GM18907 (cell line): ENCODE results near the gene PIK3R6.
A peak's percentile ranks its signal among the peaks of the same experiment; 100 is the strongest.

Source experiments
- ATAC-seq: cut with Tn5 transposase; IDR thresholded peaks from one replicate; pipeline ENCODE4 v1.9.1; 2021; ENCODE audit warnings: mild to moderate bottlenecking, moderate library complexity; ENCODE audit not compliant: unreplicated experiment

Gene PIK3R6

GRCh38 chr17:8855477-8856204 is 11.8 kb downstream of the PIK3R6 start:
- peak; percentile 26 for ATAC-seq

DNA sequence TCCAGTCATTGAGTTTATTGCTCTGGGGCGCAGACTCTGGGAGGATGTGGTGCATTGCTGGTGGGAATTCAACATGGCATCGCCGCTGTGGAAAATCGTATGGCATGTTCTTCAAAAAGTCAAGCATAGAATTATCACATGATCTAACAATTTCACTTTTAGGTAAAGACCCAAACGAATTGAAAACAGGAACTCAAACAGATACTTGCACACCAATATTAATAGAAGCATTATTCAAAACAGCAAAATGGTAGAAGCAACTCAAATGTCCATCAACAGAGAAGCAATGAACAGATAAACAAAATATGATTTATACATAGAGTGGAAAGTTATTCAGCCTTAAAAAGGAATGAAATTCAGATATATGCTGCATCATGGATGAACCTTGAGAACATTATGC is 15.9 kb downstream of the PIK3R6 start:
- ATAC-seq, result no peak

DNA sequence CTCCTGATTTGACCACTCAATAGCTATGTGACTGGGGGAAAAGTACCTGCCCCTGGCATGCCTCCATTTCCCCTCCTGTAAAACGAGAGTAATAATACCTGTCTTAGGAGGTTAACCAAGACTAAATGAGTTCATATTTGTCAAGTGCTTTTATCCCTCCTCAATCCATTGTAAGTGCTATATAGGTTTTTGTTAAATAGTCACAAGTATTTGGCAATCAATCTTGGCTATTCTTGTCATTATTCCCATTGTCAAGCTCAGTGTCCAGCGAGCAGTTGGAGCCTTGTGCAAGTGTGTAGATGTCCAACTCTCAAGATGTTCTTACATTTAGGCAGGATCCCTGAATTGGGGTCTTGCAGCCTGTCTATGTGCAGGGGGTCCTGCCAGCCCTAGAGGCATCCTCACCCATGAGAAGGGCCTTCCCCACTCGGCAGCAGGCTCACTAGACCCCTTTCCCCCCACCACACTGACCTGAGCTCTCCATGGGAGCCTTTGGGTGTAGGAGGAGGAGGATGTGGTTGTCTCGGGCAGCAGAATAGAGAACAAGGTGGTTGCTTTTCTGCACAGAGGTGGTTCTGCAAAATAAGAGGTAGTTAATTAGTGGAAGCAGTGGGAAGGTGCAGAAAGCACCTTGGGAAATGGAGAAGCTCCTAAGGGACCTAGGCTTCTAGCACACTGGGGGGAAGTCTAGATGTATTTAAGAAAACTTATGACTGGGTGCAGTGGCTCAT is 18.0 kb downstream of the PIK3R6 start:
- ATAC-seq, result no peak

DNA sequence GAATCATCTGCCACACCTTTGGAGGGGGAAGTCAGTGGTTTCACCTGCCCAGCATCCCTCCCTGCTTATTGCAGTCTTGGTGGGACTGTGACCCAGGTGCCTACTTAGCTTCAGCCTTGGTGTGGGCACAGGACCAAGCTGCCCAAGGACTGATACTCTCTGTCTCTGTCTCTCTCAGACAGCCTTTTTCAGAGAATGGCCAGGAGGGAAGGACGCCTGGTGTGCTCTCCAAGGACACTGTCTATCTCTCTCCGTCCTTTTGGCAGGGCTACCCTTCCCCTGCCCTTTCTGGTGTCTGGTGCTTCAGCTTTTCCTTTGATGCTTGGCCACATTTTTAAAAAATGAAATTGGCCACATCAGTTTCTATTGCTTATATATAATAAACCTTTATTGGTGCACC is 19.6 kb downstream of the PIK3R6 start:
- ATAC-seq, result no peak

- no peak for ATAC-seq
Measured at GRCh38 chr17:8846768-8847211, 20.7 kb downstream of the PIK3R6 start.

DNA sequence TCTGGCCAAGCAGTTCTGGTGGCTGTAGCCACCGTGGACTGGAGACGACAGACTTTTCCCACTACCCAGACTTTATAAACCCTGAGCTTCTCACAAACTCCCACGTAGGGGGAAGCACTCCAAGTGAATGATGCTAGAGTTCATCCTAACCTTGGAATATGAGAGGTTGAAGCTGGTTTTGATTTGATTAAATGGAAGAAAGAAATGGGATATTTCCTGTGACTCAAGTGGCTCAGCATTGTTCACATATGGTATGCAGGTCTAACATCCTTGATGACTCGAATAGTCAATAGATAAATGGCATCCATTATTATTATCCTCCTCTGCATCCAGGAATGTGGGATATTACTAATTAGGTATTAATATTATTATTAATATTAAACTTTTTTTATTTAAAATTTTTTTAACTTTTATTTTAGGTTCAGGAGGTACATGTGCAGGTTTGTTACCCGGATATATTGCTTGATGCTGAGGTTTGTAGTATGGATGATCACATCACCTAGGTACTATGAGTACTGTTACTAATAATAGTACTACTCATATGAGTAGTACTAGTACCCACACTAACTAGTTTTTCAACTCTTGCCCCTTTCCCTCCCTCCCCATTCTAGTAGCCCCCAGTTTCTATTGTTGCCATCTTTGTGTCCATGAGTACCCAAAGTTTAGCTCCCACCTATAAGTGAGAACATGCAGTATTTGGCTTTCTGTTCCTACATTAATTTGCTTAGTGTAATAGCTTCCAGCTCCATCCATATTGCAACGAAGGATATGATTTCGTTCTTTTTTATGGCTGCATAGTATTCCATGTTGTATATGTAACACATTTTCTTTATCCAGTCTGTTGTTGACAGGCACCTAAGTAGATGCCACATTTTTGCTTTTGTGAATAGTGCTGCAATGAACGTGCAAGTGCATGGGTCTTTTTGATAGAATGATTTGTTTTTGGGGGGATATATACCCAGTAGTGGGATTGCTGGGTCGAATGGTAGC is 22.9 kb downstream of the PIK3R6 start:
- no peak for ATAC-seq

GRCh38 chr17:8843344-8843743 is 24.1 kb downstream of the PIK3R6 start:
- no peak for ATAC-seq

GRCh38 chr17:8841844-8842243 is 25.6 kb downstream of the PIK3R6 start:
- ATAC-seq, result no peak

GRCh38 chr17:8839410-8839935 is 28.0 kb downstream of the PIK3R6 start:
- ATAC-seq, result no peak

GRCh38 chr17:8838551-8839095 is 28.9 kb downstream of the PIK3R6 start:
- ATAC-seq, result no peak

GRCh38 chr17:8837563-8838075 is 29.9 kb downstream of the PIK3R6 start:
- no peak for ATAC-seq

DNA sequence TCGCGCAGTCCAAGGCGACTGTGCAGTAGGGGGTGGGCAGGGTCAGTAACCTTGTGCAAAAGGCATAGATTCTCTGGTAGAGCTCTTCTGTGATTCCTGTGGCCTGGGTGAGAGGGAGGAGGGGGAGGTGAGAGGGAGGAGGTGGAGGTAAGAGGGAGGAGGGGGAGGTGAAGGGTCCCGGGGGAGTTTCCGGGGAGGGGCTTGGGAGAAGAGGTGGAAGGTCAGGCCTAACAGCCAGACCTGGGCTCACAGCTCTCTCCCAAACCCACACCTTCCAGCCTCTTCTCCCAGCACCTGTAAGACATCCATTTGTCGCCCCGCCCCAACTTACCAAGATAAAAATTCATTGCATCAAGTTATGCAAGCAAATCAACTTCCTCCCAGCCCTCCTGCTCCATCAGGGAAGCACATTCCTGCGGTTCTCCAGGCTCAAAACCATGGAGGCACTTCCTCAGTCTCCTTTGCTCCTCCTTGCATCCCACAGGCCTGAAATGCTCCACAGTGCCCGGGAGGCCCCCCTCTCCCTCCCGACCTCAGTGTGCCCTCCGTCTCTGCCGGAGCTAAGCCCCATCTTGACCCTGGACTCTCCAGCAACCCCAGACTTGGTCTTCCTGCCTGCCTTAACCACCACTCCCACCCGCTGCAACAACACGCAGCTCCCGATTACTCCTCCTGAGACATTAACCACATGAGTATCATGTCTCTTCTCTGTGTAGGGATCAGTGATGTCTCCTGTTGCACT is 30.5 kb downstream of the PIK3R6 start:
- no peak for ATAC-seq

DNA sequence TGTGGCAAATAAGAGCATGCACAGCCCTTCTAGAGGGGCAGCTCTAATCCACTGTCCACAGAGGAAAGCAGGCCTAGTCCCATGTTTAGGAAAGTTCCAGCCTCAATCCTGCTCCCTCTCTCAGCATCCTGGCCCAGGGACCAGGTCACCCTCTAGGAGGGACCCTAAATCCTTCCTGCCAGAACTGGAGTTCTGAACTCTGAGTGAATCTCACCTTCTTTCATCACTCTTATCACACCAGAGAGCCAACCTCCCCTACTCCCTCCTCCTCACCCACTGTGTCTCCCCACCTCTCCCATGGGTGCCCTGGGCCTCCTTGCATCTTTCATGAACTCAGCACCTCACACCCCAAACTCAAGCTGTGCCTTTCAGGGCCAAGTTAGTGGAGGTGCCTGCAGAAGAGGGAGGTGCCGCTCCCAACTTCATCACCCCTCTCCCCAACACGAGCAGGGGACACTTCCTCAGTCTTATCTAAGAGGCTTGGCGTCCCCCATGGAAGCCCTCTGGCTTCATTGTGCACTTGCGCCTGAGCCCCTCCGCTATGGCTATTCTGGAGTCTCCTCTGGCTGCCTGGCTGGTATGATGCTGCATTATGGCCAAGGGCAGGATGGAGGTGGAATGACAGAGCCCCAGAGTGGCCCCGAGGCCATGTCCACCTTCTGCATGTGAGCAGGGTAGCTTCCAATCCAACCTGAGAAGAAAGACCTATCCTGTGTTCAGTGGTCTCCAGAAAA is 31.7 kb downstream of the PIK3R6 start:
- no peak for ATAC-seq

GRCh38 chr17:8835106-8835505 is 32.4 kb downstream of the PIK3R6 start:
- ATAC-seq, result no peak

DNA sequence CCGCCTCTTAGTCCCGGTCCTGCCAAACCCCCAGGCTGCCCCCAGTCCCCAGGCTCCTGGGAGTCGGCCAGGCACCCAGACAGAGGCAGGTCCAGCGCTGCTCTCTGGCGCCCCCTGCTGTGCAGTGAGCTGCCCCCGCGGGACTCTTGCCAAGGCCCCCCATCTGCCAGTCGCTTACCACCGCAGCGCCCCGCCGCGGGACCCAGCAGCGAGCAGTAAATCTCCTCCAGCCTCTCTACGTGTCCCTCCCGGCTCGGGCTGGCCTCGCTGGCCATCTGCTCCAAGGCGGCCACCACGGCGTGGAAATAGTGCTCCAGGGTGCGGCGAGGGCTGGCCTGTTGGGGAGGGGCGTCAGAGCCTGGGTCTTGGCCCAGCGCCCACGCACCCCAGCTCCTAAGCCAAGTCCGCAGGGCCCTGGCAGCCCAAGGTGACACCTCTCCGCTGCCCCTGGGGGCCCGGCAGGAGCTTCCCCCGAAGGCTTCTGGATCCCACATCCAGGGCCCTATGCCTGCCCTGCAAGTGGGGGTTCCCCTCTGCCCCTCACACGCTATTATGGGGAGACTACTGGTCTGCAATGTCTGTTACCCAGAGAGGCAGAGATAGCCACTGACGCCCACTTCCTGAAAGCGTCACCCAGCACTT is 34.6 kb downstream of the PIK3R6 start:
- no peak for ATAC-seq

DNA sequence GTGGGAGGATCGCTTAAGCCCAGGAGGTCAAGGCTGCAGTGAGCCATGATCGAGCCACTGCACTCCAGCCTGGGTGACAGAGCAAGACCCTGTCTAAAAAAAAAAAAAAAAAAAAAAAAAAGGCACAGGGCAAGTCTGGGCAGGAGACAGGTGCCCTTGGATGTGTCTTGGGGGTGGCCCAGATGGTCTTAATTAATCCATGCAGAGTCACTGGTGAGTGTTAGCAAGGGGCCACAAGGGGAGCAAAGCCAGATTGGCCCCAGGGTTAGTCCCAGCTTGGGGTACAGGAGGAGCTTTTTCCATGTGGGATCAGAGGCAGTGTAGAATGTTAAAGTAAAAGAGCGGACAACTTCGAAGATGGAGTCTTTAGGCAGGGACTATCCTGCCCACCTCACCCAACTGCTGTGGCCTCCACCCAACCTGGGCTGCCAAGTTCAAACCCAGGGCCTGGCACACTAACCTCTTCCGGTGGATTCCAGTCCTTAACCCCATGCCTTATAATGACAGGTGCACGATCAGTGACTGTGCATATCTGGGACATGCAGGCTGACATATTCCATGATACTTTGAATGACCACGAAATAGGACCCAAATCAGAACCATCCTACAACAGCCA is 36.1 kb downstream of the PIK3R6 start:
- ATAC-seq, result no peak

DNA sequence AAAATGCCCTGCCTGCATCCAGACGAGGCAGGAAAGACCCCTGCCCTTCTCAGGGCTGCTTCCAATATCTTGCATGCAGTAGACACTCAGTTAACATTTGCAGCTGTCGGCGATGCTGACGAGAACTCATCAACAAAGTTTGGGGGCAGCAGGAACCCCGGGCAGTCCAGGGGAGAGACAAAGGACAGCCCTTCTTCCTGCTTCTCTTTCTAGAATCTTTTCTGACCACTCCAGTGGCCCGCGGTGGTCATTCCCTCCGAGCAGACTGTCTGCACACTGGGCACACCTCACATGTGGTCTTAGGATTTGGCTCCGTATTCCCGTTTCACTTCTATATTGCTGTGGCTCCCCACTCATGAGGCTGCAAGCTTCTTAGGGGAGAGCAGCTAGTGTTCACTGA is 37.3 kb downstream of the PIK3R6 start:
- ATAC-seq, result no peak
